Esophagus muscularis mucosa (tissue), 4 donors: ENCODE measurements around the gene SLC37A4. TPM values are rescaled to one million over a fixed set of nuclear protein-coding genes. Genes with fewer than 3 reads are reported as not detected.
"Not testable (repeated sequence)": the region's sequence is repeated elsewhere in the genome, so short reads cannot be mapped to it uniquely, and the experiment has no call there.

Experiments used
- DNase-seq: peaks from one replicate; pipeline ENCODE4 v3.0.0-alpha.2; 2017; ENCODE audit errors: extremely low spot score
- H3K27ac ChIP-seq, 4 donors: fragments of 200-600 bp; sonication (generic); replicated peaks in 1 of 4; 1 replicate in 3 of 4; 2 replicates in 1 of 4; pipeline ENCODE4 v1.5.1; 2016 to 2019; ENCODE audit warnings: mild to moderate bottlenecking in 1 of 4
- H3K27me3 ChIP-seq, 4 donors: fragments of 200-600 bp; sonication (generic); one replicate each; pipeline versions ENCODE4 v1.5.1 to v1.6.0; 2016 to 2019
- H3K36me3 ChIP-seq, 4 donors: fragments of 200-600 bp; sonication (generic); one replicate each; pipeline ENCODE4 v1.5.1; 2016 to 2019
- H3K4me1 ChIP-seq, 4 donors: fragments of 200-600 bp; sonication (generic); one replicate each; pipeline ENCODE4 v1.5.1; 2016 to 2019
- H3K4me3 ChIP-seq, 4 donors: fragments of 200-600 bp; sonication (generic); 1 replicate in 2 of 4; 2 replicates in 2 of 4; pipeline ENCODE4 v1.5.1; 2016 to 2019; ENCODE audit warnings: mild to moderate bottlenecking in 4 of 4, moderate library complexity in 1 of 4
- H3K9me3 ChIP-seq, 4 donors: fragments of 200-600 bp; sonication (generic); 1 replicate in 3 of 4; 2 replicates in 1 of 4; pipeline ENCODE4 v1.5.1; 2016 to 2019
- CTCF ChIP-seq, 3 experiments: fragments of 200-600 bp in 2 of 3; fragments of 450-650 bp in 1 of 3; sonication (generic) in 2 of 3; IDR thresholded peaks; one replicate each; pipeline ENCODE4 v1.5.1; 2017 to 2019; ENCODE audit warnings: antibody characterized with exemption in 3 of 3, mild to moderate bottlenecking in 2 of 3, moderate library complexity in 1 of 3
- EP300 ChIP-seq: sonication (generic); formaldehyde crosslinking; IDR thresholded peaks from one replicate; pipeline ENCODE4 v1.6.1; 2017; ENCODE audit warnings: antibody characterized with exemption
- POLR2A ChIP-seq: fragments of 450-650 bp; IDR thresholded peaks from one replicate; pipeline ENCODE4 v1.6.1; 2017; ENCODE audit warnings: antibody characterized with exemption, moderate library complexity, mild to moderate bottlenecking, low read depth
- POLR2AphosphoS5 ChIP-seq, 2 donors: sonication (generic); formaldehyde crosslinking; IDR thresholded peaks; one replicate each; pipeline ENCODE4 v1.6.1; 2017; ENCODE audit warnings: antibody characterized with exemption in 2 of 2
- WGBS: methylation state at CpG from one replicate; pipeline ENCODE4 v1.1.5; 2018; 5-methylcytosine and 5-hydroxymethylcytosine counted together
- intact Hi-C: fragments of 100-400 bp; cut with DNase I; formaldehyde crosslinking; loops from one replicate; pipeline ENCODE4 v1.15.1; 2023
- total RNA-seq, 4 donors: library from RNA; depleted of rRNA; stranded (reverse); fragments of >200 nt; gene quantifications; one replicate each; pipeline versions ENCODE4 v1.1.0 to v1.2.1, GENCODE V29; 2016

SLC37A4 gene
- total RNA-seq, 4 donors from 2014 or later, result 5.8 to 11.7 (median 9.5) TPM

- H3K4me1 ChIP-seq, result peaks cover 40 to 67% (median 60%) of the 10 kb centered on the region in 4 donors
- H3K27me3 ChIP-seq, result no peaks in the 10 kb centered on the region
- 45% methylated on average over 2 of the region's 2 CpGs for WGBS
- no peak for DNase-seq
- peak overlapping the region; percentile 91 to 95 (median 93) for H3K27ac ChIP-seq
- TF ChIP-seq EP300 (no peak), POLR2A (no peak), CTCF (IDR thresholded peaks at IDR 0.05) (no peak), POLR2AphosphoS5 (IDR thresholded peaks at IDR 0.05) (no peak)
- intact Hi-C loops, result no loop called here
- H3K4me3 ChIP-seq, result peak overlapping the region in 3 of 4 donors; percentile 70 to 78 (median 77)
- no peaks in the 10 kb centered on the region for H3K9me3 ChIP-seq
- H3K36me3 ChIP-seq, result peaks cover 33 to 68% (median 56%) of the 10 kb centered on the region in 4 donors
Observed at GRCh38 chr11:119019996-119020395, 10.7 kb downstream of the SLC37A4 start.

- Histone ChIP-seq H3K36me3 (peaks cover 40 to 66% (median 54%) of the 10 kb centered on the region in 4 donors), H3K9me3 (no peaks in the 10 kb centered on the region), H3K27ac (peak within 1 kb of the TSS; percentile 91 to 95 (median 93)), H3K27me3 (no peaks in the 10 kb centered on the region), H3K4me1 (peaks cover 36 to 58% (median 52%) of the 10 kb centered on the region in 4 donors), H3K4me3 (peak within 1 kb of the TSS; percentile 70 to 99 (median 78))
- under 1% methylated on average over 61 of the region's 63 CpGs for whole genome bisulfite sequencing
- intact Hi-C loops, result no loop called here
- DNase-seq, result peak; percentile 98
- TF ChIP-seq POLR2A (peak; percentile 80), EP300 (no peak), POLR2AphosphoS5 (IDR thresholded peaks at IDR 0.05) (peak; percentile 93 to 94)
Observed at GRCh38 chr11:119018074-119018938, 12.4 kb downstream of the SLC37A4 start, which contains the start of the genes RPS25 and TRAPPC4. Gene RPS25 (minus strand): TSS chr11:119018343. CDS start chr11:119018284, 59 bp downstream. Gene TRAPPC4 (plus strand): TSS chr11:119018766. CDS start chr11:119018796, 30 bp downstream.

GRCh38 chr11:119017377-119017776 lies 13.3 kb downstream of the SLC37A4 start:
- H3K36me3 ChIP-seq, result peaks cover 49 to 67% (median 56%) of the 10 kb centered on the region in 4 donors

GRCh38 chr11:119016216-119017009 lies 14.3 kb downstream of the SLC37A4 start:
- intact Hi-C loops, result no loop called here
- Histone ChIP-seq H3K27ac (peak overlapping the region; percentile 91 to 95 (median 93)), H3K4me1 (peaks cover 36 to 50% (median 46%) of the 10 kb centered on the region in 4 donors), H3K27me3 (no peaks in the 10 kb centered on the region), H3K9me3 (no peaks in the 10 kb centered on the region), H3K4me3 (peak overlapping the region in 2 of 4 donors; percentile 70 to 78), H3K36me3 (peaks cover 47 to 67% (median 56%) of the 10 kb centered on the region in 4 donors)
- DNase-seq, result no peak
- WGBS, result 72% methylated on average over 14 of the region's 14 CpGs
- TF ChIP-seq POLR2AphosphoS5 (IDR thresholded peaks at IDR 0.05), result no peak
- no peak for TF ChIP-seq POLR2A
- no peak for TF ChIP-seq CTCF (IDR thresholded peaks at IDR 0.05)
- TF ChIP-seq EP300, result no peak

More at GRCh38 chr11:119017377-119017776, 13.3 kb downstream of the SLC37A4 start:
- H3K27me3 ChIP-seq, intact Hi-C loops, DNase-seq, H3K9me3 ChIP-seq: not testable (repeated sequence)
- Histone ChIP-seq H3K4me3 (peak overlapping the region; percentile 70 to 99 (median 78)), H3K4me1 (peaks cover 36 to 55% (median 52%) of the 10 kb centered on the region in 4 donors), H3K27ac (peak overlapping the region; percentile 91 to 95 (median 93))
- WGBS, result 3% methylated on average over 10 of the region's 10 CpGs

GRCh38 chr11:119015054-119015611 lies 15.5 kb downstream of the SLC37A4 start:
- DNase-seq, result no peak
- no peak for TF ChIP-seq POLR2A
- no peak for TF ChIP-seq CTCF (IDR thresholded peaks at IDR 0.05)
- no peak for TF ChIP-seq EP300
- no peak for TF ChIP-seq POLR2AphosphoS5 (IDR thresholded peaks at IDR 0.05)
- H3K9me3 ChIP-seq, result no peaks in the 10 kb centered on the region
- H3K27me3 ChIP-seq, result no peaks in the 10 kb centered on the region
- 60% methylated on average over 8 of the region's 8 CpGs for WGBS
- peak overlapping the region in 1 of 4 donors; percentile 52 for H3K27ac ChIP-seq
- H3K36me3 ChIP-seq, result peaks cover 54 to 68% (median 61%) of the 10 kb centered on the region in 4 donors
- no peak overlapping the region for H3K4me3 ChIP-seq
- intact Hi-C loops, result no loop called here
- peaks cover 28 to 38% (median 34%) of the 10 kb centered on the region in 4 donors for H3K4me1 ChIP-seq
